ENCODE data around the gene EOMES.

- TF ChIP-seq, protein P1, sequence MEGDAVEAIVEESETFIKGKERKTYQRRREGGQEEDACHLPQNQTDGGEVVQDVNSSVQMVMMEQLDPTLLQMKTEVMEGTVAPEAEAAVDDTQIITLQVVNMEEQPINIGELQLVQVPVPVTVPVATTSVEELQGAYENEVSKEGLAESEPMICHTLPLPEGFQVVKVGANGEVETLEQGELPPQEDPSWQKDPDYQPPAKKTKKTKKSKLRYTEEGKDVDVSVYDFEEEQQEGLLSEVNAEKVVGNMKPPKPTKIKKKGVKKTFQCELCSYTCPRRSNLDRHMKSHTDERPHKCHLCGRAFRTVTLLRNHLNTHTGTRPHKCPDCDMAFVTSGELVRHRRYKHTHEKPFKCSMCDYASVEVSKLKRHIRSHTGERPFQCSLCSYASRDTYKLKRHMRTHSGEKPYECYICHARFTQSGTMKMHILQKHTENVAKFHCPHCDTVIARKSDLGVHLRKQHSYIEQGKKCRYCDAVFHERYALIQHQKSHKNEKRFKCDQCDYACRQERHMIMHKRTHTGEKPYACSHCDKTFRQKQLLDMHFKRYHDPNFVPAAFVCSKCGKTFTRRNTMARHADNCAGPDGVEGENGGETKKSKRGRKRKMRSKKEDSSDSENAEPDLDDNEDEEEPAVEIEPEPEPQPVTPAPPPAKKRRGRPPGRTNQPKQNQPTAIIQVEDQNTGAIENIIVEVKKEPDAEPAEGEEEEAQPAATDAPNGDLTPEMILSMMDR (optimal IDR thresholded peaks at IDR 0.05 in 1 of 3, IDR thresholded peaks at IDR 0.05 in 1 of 3, conservative IDR thresholded peaks at IDR 0.05 in 1 of 3; ENCODE audit: extremely low read depth in 1 of 3, insufficient read depth in 2 of 3, low read length in 3 of 3), result no peak
- TF ChIP-seq EZH2 (IDR thresholded peaks at IDR 0.05; ENCODE audit: low read length), result no peak
Measured at GRCh38 chr3:27718459-27718858, 3.7 kb downstream of the EOMES start.

Data from keratinocyte (primary cell).